NCI-H2171 treated with DMSO at 0.1 percent for 48 hours (cell line): ENCODE results near the gene GALT.

Experiments used
- DNase-seq: peaks from one replicate; lab custom pipeline; 2025; lab: John Stamatoyannopoulos, UW

GALT gene

DNA sequence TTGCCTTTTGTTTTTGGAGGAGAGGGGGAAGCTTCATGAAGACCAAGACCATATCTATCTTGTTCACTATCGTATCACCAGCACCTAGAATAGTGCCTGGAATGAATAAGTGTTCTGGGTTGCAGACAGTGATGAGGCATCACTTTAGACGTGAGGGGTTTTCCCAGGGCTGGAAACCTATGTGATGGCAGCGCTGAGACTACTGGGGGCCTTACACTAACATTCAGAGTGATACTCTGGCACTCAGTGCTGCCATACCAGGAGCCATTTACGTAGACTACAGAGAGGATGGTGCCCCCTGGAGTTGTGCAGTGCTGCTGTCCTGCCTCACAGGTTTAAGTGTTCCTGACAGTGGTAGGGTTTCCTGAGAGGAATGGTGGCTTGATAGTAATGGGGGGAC is 37.7 kb downstream of the GALT start:
- no peak for DNase-seq

DNA sequence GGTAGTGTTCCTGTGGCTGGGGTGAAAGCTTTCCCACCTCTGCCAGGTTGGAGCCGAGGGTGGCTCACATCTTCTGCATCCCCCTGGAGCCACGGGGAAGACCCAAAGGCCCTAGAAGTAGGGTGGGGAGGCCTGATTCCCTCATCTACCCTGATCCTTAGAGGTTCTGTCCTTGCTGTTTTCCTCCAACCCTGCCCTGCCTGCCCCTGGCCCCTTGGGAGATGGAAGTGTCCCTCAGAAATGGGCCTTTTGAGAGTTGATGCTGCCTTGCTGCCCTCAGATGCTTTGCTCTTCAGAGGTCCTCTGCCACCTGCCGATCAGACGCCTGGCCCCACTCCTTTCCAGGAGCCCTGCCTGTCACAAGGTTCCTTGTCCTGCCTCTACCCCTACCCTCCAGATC is 38.3 kb downstream of the GALT start:
- no peak for DNase-seq

DNA sequence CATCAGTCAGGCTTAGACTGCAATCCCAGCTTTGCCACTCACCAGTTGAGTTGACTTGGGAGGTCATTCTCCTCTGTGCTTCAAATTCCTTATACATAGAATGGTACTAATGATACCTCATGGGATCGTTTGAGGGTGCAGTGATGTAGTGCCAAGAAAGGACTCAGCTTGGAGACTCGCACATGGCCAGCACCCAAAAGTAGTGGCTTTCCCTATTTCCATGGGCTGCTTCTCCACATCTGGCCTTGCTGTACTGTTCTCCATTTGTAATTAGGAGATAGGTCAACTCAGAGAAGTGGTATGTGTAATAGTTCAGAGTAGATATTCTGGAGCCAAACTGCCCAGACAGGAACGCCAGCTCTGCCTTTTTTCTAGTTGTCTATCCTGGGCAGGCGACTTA is 39.1 kb downstream of the GALT start:
- no peak for DNase-seq

DNA sequence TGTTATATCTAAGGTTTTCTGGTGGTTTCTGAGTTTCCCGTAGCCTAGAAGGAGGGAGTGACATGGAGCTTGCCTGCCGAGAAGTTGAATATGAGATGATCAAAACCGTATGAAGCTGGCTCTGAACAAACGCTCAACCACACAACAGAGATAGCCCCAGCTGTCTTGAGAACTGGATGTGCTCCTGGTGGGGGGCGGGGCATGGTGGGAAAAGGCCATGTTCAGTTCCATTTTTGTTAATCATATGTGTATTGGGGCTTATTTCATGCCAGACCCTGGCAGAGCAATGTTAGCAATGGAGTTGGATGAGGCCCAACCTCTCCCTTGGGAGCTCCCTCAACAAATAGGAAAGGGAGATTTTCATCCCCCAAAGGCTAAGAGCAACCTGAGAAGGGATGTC is 39.8 kb downstream of the GALT start:
- DNase-seq = no peak

DNA sequence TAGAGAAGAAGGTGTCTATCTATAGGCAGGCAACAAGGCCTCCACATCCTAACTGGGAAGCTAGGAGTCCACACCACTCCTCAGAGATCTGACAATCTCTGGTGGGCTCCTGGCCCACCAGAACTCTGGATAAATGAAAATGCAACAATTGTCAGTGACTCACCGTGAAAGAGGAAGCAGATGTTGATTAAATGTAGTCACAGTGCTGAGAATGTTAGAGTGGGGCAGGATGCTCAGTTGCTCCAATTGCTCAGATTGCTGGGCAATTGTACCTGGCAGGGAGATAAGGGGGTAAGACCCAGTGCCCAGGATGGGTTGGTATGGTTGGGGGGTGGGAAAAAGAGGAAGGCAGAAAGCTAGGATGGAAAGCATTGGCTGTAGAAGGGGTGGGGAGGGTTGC is 40.3 kb downstream of the GALT start:
- DNase-seq = no peak

DNA sequence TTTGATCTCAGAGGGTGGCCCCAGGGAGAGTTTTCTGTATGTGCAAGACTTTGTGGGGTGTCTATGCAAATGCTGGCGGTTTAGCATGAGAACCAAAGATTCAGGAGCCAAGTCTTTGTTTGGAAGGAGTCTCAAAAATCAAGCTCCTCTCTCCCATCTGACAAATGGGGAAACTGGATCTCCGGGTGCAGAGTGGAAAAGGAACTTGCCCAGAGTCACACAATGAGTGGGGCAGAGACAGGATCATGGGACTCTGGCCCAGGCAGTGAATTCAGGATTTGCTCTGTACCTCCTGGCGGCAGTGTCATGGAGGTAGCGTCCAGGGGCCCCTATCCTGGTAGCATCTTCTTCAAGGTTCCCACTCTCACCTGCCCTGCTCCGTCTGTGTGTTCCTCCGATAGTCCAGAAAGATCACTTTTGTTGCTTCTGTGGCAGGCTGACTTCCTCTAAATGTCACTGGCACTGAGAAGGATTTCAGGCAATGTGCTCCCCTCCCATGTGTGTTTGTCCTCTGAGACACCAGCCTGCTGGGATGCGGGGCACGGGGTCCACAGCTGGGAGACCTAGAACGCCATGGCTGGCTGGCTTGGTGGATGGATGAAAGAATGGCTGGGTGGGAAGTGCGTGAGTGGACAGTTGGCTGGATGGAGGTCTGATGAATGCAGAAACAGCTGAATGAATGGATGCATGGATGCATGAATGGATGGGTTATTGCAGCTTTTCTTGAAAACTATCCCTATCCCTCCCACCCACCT is 41.0 kb downstream of the GALT start:
- no peak for DNase-seq

DNA sequence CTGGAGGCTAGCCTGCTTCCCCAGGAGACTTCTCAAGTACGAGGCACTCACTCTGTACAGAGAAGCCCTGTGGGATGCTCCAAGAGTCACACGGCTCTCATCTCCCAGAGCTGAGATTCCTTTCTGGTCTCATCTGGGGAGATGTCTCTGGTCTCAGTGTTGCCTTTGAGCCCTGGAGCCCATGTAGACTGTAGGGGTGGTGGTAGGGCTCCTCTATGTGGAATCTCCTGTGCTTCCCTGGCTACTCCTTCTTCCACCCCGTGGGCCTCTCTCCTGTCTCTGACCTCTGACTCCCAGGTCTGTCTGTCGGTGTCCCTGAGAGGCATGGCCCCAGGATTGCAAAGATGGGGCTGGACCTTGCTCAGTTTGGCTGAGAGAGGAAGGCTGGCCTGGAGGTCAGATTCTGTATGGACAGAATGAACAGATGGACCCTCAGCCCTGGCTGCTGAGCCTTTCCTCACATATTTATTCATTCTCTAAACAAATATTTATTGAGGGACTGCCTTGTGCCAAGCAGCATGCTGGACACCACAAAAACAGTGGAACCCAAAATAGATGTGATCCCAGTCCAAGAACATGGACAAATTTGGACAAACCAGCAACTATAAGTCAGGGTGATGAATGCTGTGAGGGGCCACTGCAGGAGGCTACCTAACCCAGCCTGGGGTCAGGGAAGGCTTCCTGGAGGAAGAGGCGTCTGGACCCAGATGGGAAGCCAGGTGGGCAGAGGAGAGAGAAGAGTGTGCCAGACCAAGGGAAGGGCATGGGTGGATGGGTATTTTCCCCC is 42.0 kb downstream of the GALT start:
- no peak for DNase-seq

DNA sequence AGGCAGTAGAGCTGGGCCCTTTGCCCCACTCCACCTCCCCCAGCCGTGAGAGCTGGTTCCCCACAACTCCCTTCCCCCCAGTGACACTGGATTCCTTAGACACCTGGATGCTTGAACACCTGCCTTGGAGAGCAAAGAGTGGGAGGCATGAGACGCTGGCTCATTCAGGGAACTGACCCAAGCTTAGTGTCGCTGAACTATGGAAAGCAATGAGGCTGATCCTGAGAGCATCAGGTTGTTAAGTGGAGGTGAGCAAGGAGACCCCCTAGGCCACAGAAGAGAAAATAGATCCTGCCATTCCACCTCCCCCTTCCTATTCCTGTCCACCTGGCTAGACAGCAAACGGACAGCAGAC is 42.6 kb downstream of the GALT start:
- no peak for DNase-seq

DNA sequence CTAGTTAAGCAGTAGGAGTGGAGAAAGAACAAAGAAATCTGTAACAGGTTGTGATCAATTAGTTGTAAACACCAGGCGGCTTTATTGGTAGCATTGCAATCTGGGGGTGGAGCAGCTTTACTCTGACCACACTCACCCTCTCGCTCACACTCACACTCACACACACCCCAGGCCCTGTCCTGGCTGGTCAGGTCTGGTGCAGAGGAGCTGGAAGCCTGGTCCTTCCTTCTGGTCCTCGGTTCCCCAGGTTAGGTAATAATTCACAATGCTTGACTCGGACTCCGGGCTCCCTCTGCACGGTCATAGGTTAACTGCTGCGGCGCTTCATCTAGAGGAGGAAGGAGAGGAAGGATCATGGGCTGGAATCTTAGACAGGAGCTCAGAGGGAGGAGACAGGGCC is 43.0 kb downstream of the GALT start:
- DNase-seq = no peak

DNA sequence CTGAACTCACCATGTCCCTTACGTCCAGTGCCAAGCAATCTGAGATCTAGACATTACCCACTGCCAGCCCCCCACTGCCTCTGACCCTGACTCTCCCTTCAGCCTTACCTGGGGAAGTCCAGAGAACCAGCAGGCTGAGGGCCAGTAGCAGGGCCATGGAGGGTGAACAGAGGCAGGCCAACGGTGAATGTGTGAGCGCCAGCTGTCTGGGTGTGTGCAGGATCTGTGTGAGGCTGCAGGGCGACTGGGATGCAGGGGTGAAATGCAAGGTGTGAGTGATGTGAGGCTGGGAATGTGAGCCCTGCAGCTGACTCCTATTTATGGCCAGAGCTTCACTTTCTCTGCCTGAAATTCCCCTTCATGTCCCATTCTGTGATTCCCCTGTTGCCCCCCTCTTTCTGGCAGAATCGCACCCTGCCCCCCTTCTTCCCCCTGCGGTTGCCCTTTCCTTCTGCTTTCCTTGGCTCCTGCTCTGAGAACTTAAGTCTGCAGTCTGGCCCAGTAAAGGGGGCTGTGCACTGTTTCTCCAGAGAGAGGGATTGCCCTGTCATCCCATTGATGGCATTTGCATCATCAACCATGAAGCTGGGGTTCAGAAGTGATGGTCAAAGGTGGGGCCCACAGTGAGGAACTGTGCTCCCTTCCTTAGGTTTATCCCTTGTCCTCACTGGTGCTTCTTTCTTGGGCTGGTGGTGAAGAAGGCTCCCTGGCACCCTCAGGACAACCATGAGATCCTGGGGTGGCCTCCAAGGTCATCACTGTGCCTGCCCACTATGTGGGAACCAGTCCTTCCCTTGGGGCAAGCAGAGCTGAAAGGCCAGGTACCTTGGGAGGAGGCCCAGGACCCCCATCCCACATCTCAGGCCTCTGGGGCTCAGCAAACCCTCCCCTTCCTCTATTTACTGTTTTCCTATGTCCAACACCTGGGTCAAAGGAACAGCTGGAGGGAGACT is 44.8 kb downstream of the GALT start, which contains the start of gene CCL19:
Gene CCL19 (minus strand): TSS at position 294 of the 953 bp plus-strand sequence. CDS start 137 bp downstream, at position 157.
- DNase-seq = no peak

DNA sequence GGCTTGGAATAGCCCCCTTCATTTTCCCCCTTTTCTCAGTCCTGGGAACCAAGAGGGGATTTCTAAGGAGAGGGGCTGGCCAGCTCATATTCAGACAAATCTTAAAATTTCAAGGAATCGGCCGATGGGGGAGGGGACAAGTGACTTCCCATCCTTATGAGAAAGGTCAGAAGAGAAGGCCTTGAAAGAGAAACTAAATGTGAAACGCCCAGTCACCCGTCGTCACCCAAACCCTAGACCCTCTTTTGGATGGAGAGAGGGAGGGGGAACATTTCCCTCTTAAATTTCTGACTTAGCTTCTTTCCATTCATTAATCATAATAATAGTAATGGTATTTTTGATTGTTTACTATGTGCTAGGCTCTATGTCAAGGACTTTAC is 45.5 kb downstream of the GALT start:
- no peak for DNase-seq

DNA sequence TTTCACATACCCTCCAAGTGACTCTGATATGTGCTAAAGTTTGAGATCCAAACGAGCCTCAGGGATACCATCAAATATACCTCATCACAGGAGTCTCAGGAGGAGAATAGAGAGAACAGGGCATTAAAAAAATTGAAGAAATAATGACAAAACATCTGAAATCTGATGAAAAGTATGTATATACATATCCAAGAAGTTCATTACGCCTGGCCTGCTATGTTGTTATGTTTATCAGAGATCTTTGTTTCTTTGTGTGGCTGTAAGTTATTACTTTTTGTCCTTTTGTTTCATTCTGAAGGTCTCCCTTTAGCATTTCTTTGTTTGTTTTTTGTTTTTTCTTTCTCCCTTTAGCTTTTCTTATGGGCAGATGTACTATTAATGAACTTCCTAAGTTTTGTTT is 47.1 kb downstream of the GALT start:
- DNase-seq = no peak

DNA sequence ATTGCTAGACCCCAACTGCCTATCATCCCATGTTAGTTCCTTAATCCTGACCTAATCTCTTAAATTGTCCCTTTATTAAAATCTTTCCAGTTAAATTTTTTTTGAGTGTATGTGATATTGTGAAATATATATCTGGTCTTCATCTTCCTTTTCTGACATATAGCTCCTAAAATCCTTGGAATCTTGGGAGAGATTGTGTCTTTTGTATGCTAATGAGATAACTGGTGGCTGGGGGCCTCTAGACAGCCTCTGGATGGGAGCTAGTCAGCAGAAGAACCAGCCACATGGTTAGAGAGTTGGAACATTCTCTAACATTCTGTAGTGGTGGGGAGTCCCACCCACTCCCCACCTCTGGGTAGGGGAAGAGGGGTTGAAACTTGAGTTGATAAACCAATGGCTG is 48.3 kb downstream of the GALT start:
- DNase-seq = no peak
